Activated CD8-positive, alpha-beta T cell treated with anti-CD3 and anti-CD28 coated beads, Interleukin-2, amount 10 ng/mL, durations not matched to agents 7 days and 5 days (primary cell): ENCODE data around the gene ARAF. TPM values are rescaled to one million over a fixed set of nuclear protein-coding genes. Genes with fewer than 3 reads are reported as not detected.
A peak's percentile ranks its signal among the peaks of the same experiment; 100 is the strongest.

Experiments used
- ATAC-seq: fragments of 150-1000 bp; cut with Tn5 transposase; one replicate; pipeline ENCODE4 v1.10.0; 2021; ENCODE audit warnings: moderate library complexity
- CTCF ChIA-PET: fragments of 350-600 bp; sonication (Branson Sonifier 250); formaldehyde crosslinking; loops from one replicate; lab custom pipeline; 2021; ENCODE audit warnings: antibody characterized with exemption; lab: Charles Lee
- POLR2A ChIA-PET: fragments of 350-600 bp; sonication (Branson Sonifier 250); formaldehyde crosslinking; loops from one replicate; lab custom pipeline; 2021; ENCODE audit warnings: antibody characterized with exemption; lab: Charles Lee
- DNase-seq: peaks from one replicate; pipeline ENCODE4 v3.0.0-alpha.2; 2020
- H3K27ac Mint-ChIP-seq: one replicate; pipeline ENCODE4 v1.8.0; 2021; ENCODE audit warnings: mild to moderate bottlenecking, mixed read lengths
- H3K27me3 Mint-ChIP-seq: one replicate; pipeline ENCODE4 v1.8.0; 2021; ENCODE audit warnings: low read depth, mixed read lengths
- H3K36me3 Mint-ChIP-seq: one replicate; pipeline ENCODE4 v1.8.0; 2021; ENCODE audit warnings: low read depth, mixed read lengths
- H3K4me1 Mint-ChIP-seq: one replicate; pipeline ENCODE4 v1.8.0; 2021; ENCODE audit warnings: low read depth, mixed read lengths
- H3K4me3 Mint-ChIP-seq: one replicate; pipeline ENCODE4 v1.8.0; 2021; ENCODE audit warnings: mild to moderate bottlenecking, mixed read lengths
- H3K9me3 Mint-ChIP-seq: one replicate; pipeline ENCODE4 v1.8.0; 2022; ENCODE audit warnings: mixed read lengths; ENCODE audit not compliant: insufficient read depth
- total RNA-seq, 2 experiments: library from RNA; stranded (reverse); gene quantifications; one replicate each; pipeline ENCODE4 v1.2.3, GENCODE V29; 2021

ARAF gene
- total RNA-seq, 2 experiments from 2014 or later = 66.7 to 68.4 TPM

- no peak for DNase-seq
- Mint-ChIP-seq H3K36me3 (peaks cover 48% of the 10 kb centered on the region), H3K9me3 (no peaks in the 10 kb centered on the region), H3K27ac (no peak overlapping the region), H3K27me3 (no peaks in the 10 kb centered on the region), H3K4me1 (peaks cover 21% of the 10 kb centered on the region), H3K4me3 (no peak overlapping the region)
- no peak for ATAC-seq
- CTCF ChIA-PET = no interaction called here
- POLR2A ChIA-PET = interaction anchor here (0.7 kb wide), 1 partner anchor 57 kb away, joined by 4 read pairs; no protein-coding TSS in a partner anchor
Observed at GRCh38 chrX:47566841-47567240, 5.8 kb downstream of the ARAF start.

- H3K9me3 Mint-ChIP-seq = no peaks in the 10 kb centered on the region
- peaks cover 3% of the 10 kb centered on the region for H3K27me3 Mint-ChIP-seq
- CTCF ChIA-PET = interaction anchor here (1.0 kb wide), 1 partner anchor 11 kb away, joined by 4 read pairs; no protein-coding TSS in a partner anchor
- POLR2A ChIA-PET = no interaction called here
- no peak overlapping the region for H3K4me3 Mint-ChIP-seq
- peak; percentile 53 for DNase-seq
- no peak overlapping the region for H3K27ac Mint-ChIP-seq
- H3K4me1 Mint-ChIP-seq = peaks cover 9% of the 10 kb centered on the region
- ATAC-seq = peak; percentile 62
- peaks cover 44% of the 10 kb centered on the region for H3K36me3 Mint-ChIP-seq
Observed at GRCh38 chrX:47568656-47569295, 7.8 kb downstream of the ARAF start.

GRCh38 chrX:47570794-47571193, 9.8 kb downstream of the ARAF start:
- no peak overlapping the region for H3K27ac Mint-ChIP-seq
- H3K4me3 Mint-ChIP-seq = no peak overlapping the region
- no peaks in the 10 kb centered on the region for H3K9me3 Mint-ChIP-seq
- H3K27me3 Mint-ChIP-seq = peaks cover 3% of the 10 kb centered on the region
- DNase-seq (no peak), ATAC-seq (no peak)
- H3K4me1 Mint-ChIP-seq = peaks cover 5% of the 10 kb centered on the region
- H3K36me3 Mint-ChIP-seq = peaks cover 35% of the 10 kb centered on the region
- POLR2A ChIA-PET = no interaction called here
- CTCF ChIA-PET = no interaction called here

- ATAC-seq = no peak
- peaks cover 3% of the 10 kb centered on the region for H3K27me3 Mint-ChIP-seq
- no peak for DNase-seq
- POLR2A ChIA-PET = no interaction called here
- CTCF ChIA-PET = no interaction called here
- H3K27ac Mint-ChIP-seq = no peak overlapping the region
- H3K4me1 Mint-ChIP-seq = peaks cover 5% of the 10 kb centered on the region
- H3K9me3 Mint-ChIP-seq = no peaks in the 10 kb centered on the region
- peaks cover 33% of the 10 kb centered on the region for H3K36me3 Mint-ChIP-seq
- H3K4me3 Mint-ChIP-seq = no peak overlapping the region
Observed at GRCh38 chrX:47571215-47571614, 10.2 kb downstream of the ARAF start.

GRCh38 chrX:47571896-47572295, 10.9 kb downstream of the ARAF start:
- DNase-seq (no peak), ATAC-seq (no peak)
- Mint-ChIP-seq H3K9me3 (no peaks in the 10 kb centered on the region), H3K36me3 (peaks cover 31% of the 10 kb centered on the region), H3K4me3 (no peak overlapping the region), H3K27ac (no peak overlapping the region), H3K4me1 (peaks cover 5% of the 10 kb centered on the region), H3K27me3 (peaks cover 3% of the 10 kb centered on the region)
- ChIA-PET POLR2A (no interaction called here), CTCF (no interaction called here)

- DNase-seq (no peak), ATAC-seq (no peak)
- H3K27ac Mint-ChIP-seq = peak overlapping the region; percentile 27
- no peaks in the 10 kb centered on the region for H3K9me3 Mint-ChIP-seq
- no peak overlapping the region for H3K4me3 Mint-ChIP-seq
- H3K4me1 Mint-ChIP-seq = peaks cover 5% of the 10 kb centered on the region
- ChIA-PET CTCF (no interaction called here), POLR2A (no interaction called here)
- peaks cover 26% of the 10 kb centered on the region for H3K36me3 Mint-ChIP-seq
- H3K27me3 Mint-ChIP-seq = peaks cover 3% of the 10 kb centered on the region
Observed at GRCh38 chrX:47572773-47573340, 11.9 kb downstream of the ARAF start.

- H3K9me3 Mint-ChIP-seq = no peaks in the 10 kb centered on the region
- H3K4me3 Mint-ChIP-seq = no peak overlapping the region
- POLR2A ChIA-PET = no interaction called here
- peaks cover 8% of the 10 kb centered on the region for H3K27me3 Mint-ChIP-seq
- H3K27ac Mint-ChIP-seq = peak overlapping the region; percentile 27
- DNase-seq (no peak), ATAC-seq (no peak)
- CTCF ChIA-PET = no interaction called here
- H3K36me3 Mint-ChIP-seq = peaks cover 22% of the 10 kb centered on the region
- H3K4me1 Mint-ChIP-seq = peaks cover 5% of the 10 kb centered on the region
Observed at GRCh38 chrX:47573341-47574075, 12.5 kb downstream of the ARAF start.

- peak overlapping the region; percentile 8 for H3K4me3 Mint-ChIP-seq
- POLR2A ChIA-PET = no interaction called here
Observed at GRCh38 chrX:47574076-47574546, 13.1 kb downstream of the ARAF start.

GRCh38 chrX:47574547-47575301, 13.7 kb downstream of the ARAF start:
- H3K4me3 Mint-ChIP-seq = peak overlapping the region; percentile 8

More at GRCh38 chrX:47574076-47574546, 13.1 kb downstream of the ARAF start:
- H3K4me1 Mint-ChIP-seq = peaks cover 5% of the 10 kb centered on the region
- H3K9me3 Mint-ChIP-seq = no peaks in the 10 kb centered on the region
- no peak for DNase-seq
- H3K27me3 Mint-ChIP-seq = peaks cover 8% of the 10 kb centered on the region
- no peak for ATAC-seq
- peaks cover 16% of the 10 kb centered on the region for H3K36me3 Mint-ChIP-seq
- CTCF ChIA-PET = no interaction called here
- no peak overlapping the region for H3K27ac Mint-ChIP-seq

GRCh38 chrX:47576021-47576898, 15.3 kb downstream of the ARAF start:
- Mint-ChIP-seq H3K27me3 (peaks cover 8% of the 10 kb centered on the region), H3K27ac (peak overlapping the region; percentile 6), H3K9me3 (no peaks in the 10 kb centered on the region), H3K4me3 (no peak overlapping the region), H3K36me3 (peaks cover 5% of the 10 kb centered on the region), H3K4me1 (peaks cover 9% of the 10 kb centered on the region)
- ChIA-PET CTCF (no interaction called here), POLR2A (no interaction called here)
- DNase-seq (no peak), ATAC-seq (no peak)

More at GRCh38 chrX:47574547-47575301, 13.7 kb downstream of the ARAF start:
- ATAC-seq (no peak), DNase-seq (no peak)
- peaks cover 8% of the 10 kb centered on the region for H3K27me3 Mint-ChIP-seq
- ChIA-PET POLR2A (no interaction called here), CTCF (no interaction called here)
- H3K4me1 Mint-ChIP-seq = peaks cover 9% of the 10 kb centered on the region
- H3K27ac Mint-ChIP-seq = no peak overlapping the region
- H3K9me3 Mint-ChIP-seq = no peaks in the 10 kb centered on the region
- peaks cover 13% of the 10 kb centered on the region for H3K36me3 Mint-ChIP-seq

GRCh38 chrX:47577424-47577823, 16.4 kb downstream of the ARAF start:
- ATAC-seq (no peak), DNase-seq (no peak)
- POLR2A ChIA-PET = no interaction called here
- Mint-ChIP-seq H3K9me3 (no peaks in the 10 kb centered on the region), H3K4me3 (no peak overlapping the region), H3K4me1 (peaks cover 17% of the 10 kb centered on the region), H3K27ac (no peak overlapping the region), H3K27me3 (peaks cover 8% of the 10 kb centered on the region), H3K36me3 (no peaks in the 10 kb centered on the region)
- CTCF ChIA-PET = no interaction called here
